Activated CD4-positive, alpha-beta T cell treated with anti-CD3 and anti-CD28 coated beads, Interleukin-2, amount 10 ng/mL, durations not matched to agents 24 days and 14 days (primary cell): ENCODE measurements around the gene FOXS1. TPM values are rescaled to one million over a fixed set of nuclear protein-coding genes. Genes with fewer than 3 reads are reported as not detected.

Source experiments
- DNase-seq: peaks from one replicate; pipeline ENCODE4 v3.0.0; 2022
- H3K27ac Mint-ChIP-seq: one replicate; pipeline ENCODE4 v1.8.0; 2022; ENCODE audit warnings: mild to moderate bottlenecking, mixed read lengths
- H3K27me3 Mint-ChIP-seq: one replicate; pipeline ENCODE4 v1.8.0; 2022; ENCODE audit warnings: mixed read lengths
- H3K36me3 Mint-ChIP-seq: one replicate; pipeline ENCODE4 v1.8.0; 2022; ENCODE audit warnings: low read depth, mild to moderate bottlenecking, mixed read lengths
- H3K4me1 Mint-ChIP-seq: one replicate; pipeline ENCODE4 v1.8.0; 2021; ENCODE audit warnings: mixed read lengths
- H3K4me3 Mint-ChIP-seq: one replicate; pipeline ENCODE4 v1.8.0; 2022; ENCODE audit warnings: mild to moderate bottlenecking, moderate library complexity, mixed read lengths
- H3K9me3 Mint-ChIP-seq: one replicate; pipeline ENCODE4 v1.8.0; 2021; ENCODE audit warnings: mixed read lengths
- intact Hi-C: fragments of 100-400 bp; cut with micrococcal nuclease; formaldehyde crosslinking; loops from one replicate; pipeline ENCODE4 v1.15.1; 2023
- total RNA-seq: library from RNA; stranded (reverse); gene quantifications from 2 replicates; pipeline ENCODE4 v1.2.3, GENCODE V29; 2022

FOXS1 gene
- total RNA-seq, 1 donor from 2014 or later: not detected

GRCh38 chr20:31857861-31858759 lies 12.7 kb upstream of the FOXS1 start:
- H3K4me3 Mint-ChIP-seq: peak overlapping the region; percentile 9
- peaks cover 11% of the 10 kb centered on the region for H3K4me1 Mint-ChIP-seq

GRCh38 chr20:31856516-31856915 lies 11.1 kb upstream of the FOXS1 start:
- H3K36me3 Mint-ChIP-seq: no peaks in the 10 kb centered on the region
- H3K4me1 Mint-ChIP-seq: peaks cover 7% of the 10 kb centered on the region
- H3K4me3 Mint-ChIP-seq: no peak overlapping the region
- intact Hi-C loops: no loop called here
- H3K27ac Mint-ChIP-seq: no peak overlapping the region
- H3K27me3 Mint-ChIP-seq: peaks cover 23% of the 10 kb centered on the region
- DNase-seq: no peak
- H3K9me3 Mint-ChIP-seq: no peaks in the 10 kb centered on the region

More at GRCh38 chr20:31857861-31858759, 12.7 kb upstream of the FOXS1 start:
- DNase-seq: peak; percentile 77
- intact Hi-C loops: no loop called here
- H3K36me3 Mint-ChIP-seq: no peaks in the 10 kb centered on the region
- no peak overlapping the region for H3K27ac Mint-ChIP-seq
- peaks cover 33% of the 10 kb centered on the region for H3K27me3 Mint-ChIP-seq
- no peaks in the 10 kb centered on the region for H3K9me3 Mint-ChIP-seq

- peaks cover 15% of the 10 kb centered on the region for H3K27me3 Mint-ChIP-seq
- H3K9me3 Mint-ChIP-seq: no peaks in the 10 kb centered on the region
- H3K27ac Mint-ChIP-seq: no peak overlapping the region
- H3K4me3 Mint-ChIP-seq: no peak overlapping the region
- H3K4me1 Mint-ChIP-seq: peaks cover 3% of the 10 kb centered on the region
- intact Hi-C loops: loop anchor here (5.0 kb wide), 1 partner anchor 179 kb away; no protein-coding TSS in a partner anchor
- DNase-seq: no peak
- H3K36me3 Mint-ChIP-seq: no peaks in the 10 kb centered on the region
These were observed 8.1 kb upstream of the FOXS1 start for GRCh38 chr20:31853481-31853880.

- no peaks in the 10 kb centered on the region for H3K9me3 Mint-ChIP-seq
- DNase-seq: no peak
- H3K4me1 Mint-ChIP-seq: no peaks in the 10 kb centered on the region
- intact Hi-C loops: loop anchor here (5.0 kb wide), 1 partner anchor 181 kb away; no protein-coding TSS in a partner anchor
- H3K36me3 Mint-ChIP-seq: no peaks in the 10 kb centered on the region
- peaks cover 12% of the 10 kb centered on the region for H3K27me3 Mint-ChIP-seq
- no peak overlapping the region for H3K4me3 Mint-ChIP-seq
- H3K27ac Mint-ChIP-seq: no peak overlapping the region
These were observed 6.0 kb upstream of the FOXS1 start for GRCh38 chr20:31851240-31851955.

- no peaks in the 10 kb centered on the region for H3K36me3 Mint-ChIP-seq
- H3K4me1 Mint-ChIP-seq: no peaks in the 10 kb centered on the region
- H3K27me3 Mint-ChIP-seq: peaks cover 12% of the 10 kb centered on the region
- H3K27ac Mint-ChIP-seq: no peak overlapping the region
- no peaks in the 10 kb centered on the region for H3K9me3 Mint-ChIP-seq
- H3K4me3 Mint-ChIP-seq: no peak overlapping the region
- DNase-seq: no peak
- intact Hi-C loops: no loop called here
These were observed 4.0 kb upstream of the FOXS1 start for GRCh38 chr20:31849306-31849930.

- Mint-ChIP-seq H3K27ac (no peak overlapping the region), H3K27me3 (peaks cover 12% of the 10 kb centered on the region), H3K4me3 (no peak overlapping the region), H3K9me3 (no peaks in the 10 kb centered on the region), H3K36me3 (no peaks in the 10 kb centered on the region), H3K4me1 (no peaks in the 10 kb centered on the region)
- intact Hi-C loops: no loop called here
- no peak for DNase-seq
These were observed 2.9 kb upstream of the FOXS1 start for GRCh38 chr20:31848088-31848999.

GRCh38 chr20:31846793-31847138 lies 1.4 kb upstream of the FOXS1 start:
- intact Hi-C loops: loop anchor here (1.0 kb wide), 1 partner anchor 24 kb away; no protein-coding TSS in a partner anchor
- Mint-ChIP-seq H3K36me3 (no peaks in the 10 kb centered on the region), H3K9me3 (no peaks in the 10 kb centered on the region), H3K27me3 (peaks cover 12% of the 10 kb centered on the region), H3K4me3 (no peak overlapping the region), H3K27ac (no peak overlapping the region), H3K4me1 (no peaks in the 10 kb centered on the region)
- DNase-seq: no peak

- DNase-seq: no peak
- Mint-ChIP-seq H3K4me3 (no peak overlapping the region), H3K9me3 (no peaks in the 10 kb centered on the region), H3K27me3 (peaks cover 5% of the 10 kb centered on the region), H3K4me1 (no peaks in the 10 kb centered on the region), H3K36me3 (no peaks in the 10 kb centered on the region), H3K27ac (no peak overlapping the region)
- intact Hi-C loops: no loop called here
These were observed 586 bp downstream of the FOXS1 start for GRCh38 chr20:31844737-31845299.

GRCh38 chr20:31843881-31844280 lies 1.5 kb downstream of the FOXS1 start:
- Mint-ChIP-seq H3K4me1 (no peaks in the 10 kb centered on the region), H3K36me3 (no peaks in the 10 kb centered on the region), H3K9me3 (no peaks in the 10 kb centered on the region), H3K27ac (no peak overlapping the region), H3K27me3 (peaks cover 2% of the 10 kb centered on the region), H3K4me3 (no peak overlapping the region)
- intact Hi-C loops: no loop called here
- no peak for DNase-seq

GRCh38 chr20:31843288-31843687 lies 2.1 kb downstream of the FOXS1 start:
- H3K27me3 Mint-ChIP-seq: peaks cover 2% of the 10 kb centered on the region
- no peaks in the 10 kb centered on the region for H3K4me1 Mint-ChIP-seq
- no peak for DNase-seq
- no peaks in the 10 kb centered on the region for H3K36me3 Mint-ChIP-seq
- intact Hi-C loops: no loop called here
- H3K4me3 Mint-ChIP-seq: no peak overlapping the region
- no peak overlapping the region for H3K27ac Mint-ChIP-seq
- no peaks in the 10 kb centered on the region for H3K9me3 Mint-ChIP-seq

GRCh38 chr20:31842471-31843157 lies 2.8 kb downstream of the FOXS1 start:
- no peaks in the 10 kb centered on the region for H3K9me3 Mint-ChIP-seq
- H3K36me3 Mint-ChIP-seq: no peaks in the 10 kb centered on the region
- H3K4me3 Mint-ChIP-seq: no peak overlapping the region
- intact Hi-C loops: no loop called here
- H3K4me1 Mint-ChIP-seq: no peaks in the 10 kb centered on the region
- H3K27me3 Mint-ChIP-seq: peaks cover under 1% of the 10 kb centered on the region
- no peak for DNase-seq
- no peak overlapping the region for H3K27ac Mint-ChIP-seq

- Mint-ChIP-seq H3K36me3 (no peaks in the 10 kb centered on the region), H3K27me3 (no peaks in the 10 kb centered on the region), H3K9me3 (no peaks in the 10 kb centered on the region)
These were observed 3.5 kb downstream of the FOXS1 start for GRCh38 chr20:31841928-31842327.

More at GRCh38 chr20:31841928-31842327, 3.5 kb downstream of the FOXS1 start:
- intact Hi-C loops: no loop called here
- Mint-ChIP-seq H3K4me1 (no peaks in the 10 kb centered on the region), H3K27ac (no peak overlapping the region), H3K4me3 (no peak overlapping the region)
- no peak for DNase-seq
